Embryonic facial prominence (tissue), 1 donor: Measurements from ENCODE around the gene EXOC3.

ENCODE experiments used
- DNase-seq: peaks from one replicate; pipeline ENCODE4 v3.0.0-alpha.2; 2016; ENCODE audit errors: extremely low spot score

Gene EXOC3

DNA sequence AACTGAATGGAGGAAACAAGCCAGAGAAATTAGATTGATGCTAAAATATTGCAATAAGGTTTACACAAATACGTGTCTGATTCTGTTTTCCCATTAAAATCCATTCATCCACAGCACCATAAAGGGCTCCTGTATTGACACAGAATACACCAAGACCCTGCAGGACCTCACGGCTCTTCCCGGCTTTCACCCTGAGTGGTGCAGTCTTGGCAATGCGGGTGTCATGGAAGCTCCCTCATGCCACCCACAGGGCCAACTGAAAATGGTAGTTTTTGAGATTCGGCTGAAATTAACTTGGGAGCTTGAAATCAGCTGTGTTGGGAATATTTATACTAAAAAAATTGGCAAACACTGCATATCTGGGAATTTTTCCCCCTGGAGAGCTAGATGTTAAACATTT, 17.3 kb upstream of the EXOC3 start:
- DNase-seq = no peak

- DNase-seq = no peak
Observed at GRCh38 chr5:426392-426976, 16.5 kb upstream of the EXOC3 start.

- DNase-seq = no peak
Observed at GRCh38 chr5:427415-428087, 15.4 kb upstream of the EXOC3 start.

DNA sequence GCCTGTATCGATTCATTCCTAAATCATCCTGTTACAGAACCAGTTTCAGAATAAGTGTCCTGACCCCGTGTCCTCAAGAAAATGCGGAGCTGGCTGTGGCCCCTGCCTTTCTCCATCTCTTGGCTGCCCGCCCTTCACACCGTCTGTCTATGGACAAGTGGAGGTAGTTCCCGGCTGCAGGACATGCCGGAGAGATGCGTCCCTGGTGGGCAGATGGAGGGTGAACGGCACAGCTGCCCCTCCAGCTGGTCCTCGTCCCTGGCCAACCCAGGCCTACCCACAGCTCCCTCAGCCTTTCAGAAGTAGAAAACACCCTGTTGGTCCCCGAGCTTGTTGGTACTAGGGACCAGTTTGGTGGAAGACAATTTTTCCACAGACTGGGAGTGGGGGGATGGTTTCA, 14.8 kb upstream of the EXOC3 start:
- no peak for DNase-seq

- no peak for DNase-seq
Observed at GRCh38 chr5:428754-429452, 14.1 kb upstream of the EXOC3 start.

DNA sequence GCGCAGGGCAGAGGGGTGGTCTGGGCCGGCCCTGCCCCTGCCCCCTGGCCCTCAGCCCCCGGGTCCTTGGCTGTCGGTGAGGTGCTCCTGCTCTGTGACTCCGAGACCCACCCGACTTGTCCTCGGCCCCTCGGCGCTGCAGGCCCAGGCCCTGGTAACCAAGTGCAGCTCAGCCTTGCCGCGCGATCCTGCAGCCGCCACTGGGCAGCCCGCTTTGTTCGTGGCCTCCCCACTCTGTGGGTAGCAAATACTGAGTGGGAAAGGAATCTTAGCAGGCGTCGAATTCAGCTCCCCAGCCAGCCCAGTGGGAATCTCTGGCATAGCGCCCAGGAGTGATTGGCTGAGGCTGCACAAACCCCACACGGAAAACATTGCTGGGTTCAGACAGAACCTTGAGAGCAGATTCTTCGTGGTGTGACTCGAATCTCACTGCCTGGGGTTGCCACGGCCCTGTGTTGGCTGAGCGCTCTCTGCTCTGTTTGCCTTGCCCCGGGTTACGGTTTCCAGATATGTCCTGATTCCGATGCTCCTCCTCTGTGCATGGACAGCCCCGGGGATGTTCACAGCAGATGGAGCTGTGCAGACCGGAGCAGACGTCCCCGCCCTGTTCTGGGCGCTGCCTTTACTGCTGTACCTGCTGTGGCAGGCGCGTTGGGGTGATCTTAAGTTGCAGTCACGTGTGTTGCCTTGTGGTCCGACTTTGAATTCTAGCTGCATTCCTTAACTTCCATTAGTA, 13.4 kb upstream of the EXOC3 start:
- DNase-seq = no peak

GRCh38 chr5:430214-430925, 12.6 kb upstream of the EXOC3 start:
- no peak for DNase-seq

DNA sequence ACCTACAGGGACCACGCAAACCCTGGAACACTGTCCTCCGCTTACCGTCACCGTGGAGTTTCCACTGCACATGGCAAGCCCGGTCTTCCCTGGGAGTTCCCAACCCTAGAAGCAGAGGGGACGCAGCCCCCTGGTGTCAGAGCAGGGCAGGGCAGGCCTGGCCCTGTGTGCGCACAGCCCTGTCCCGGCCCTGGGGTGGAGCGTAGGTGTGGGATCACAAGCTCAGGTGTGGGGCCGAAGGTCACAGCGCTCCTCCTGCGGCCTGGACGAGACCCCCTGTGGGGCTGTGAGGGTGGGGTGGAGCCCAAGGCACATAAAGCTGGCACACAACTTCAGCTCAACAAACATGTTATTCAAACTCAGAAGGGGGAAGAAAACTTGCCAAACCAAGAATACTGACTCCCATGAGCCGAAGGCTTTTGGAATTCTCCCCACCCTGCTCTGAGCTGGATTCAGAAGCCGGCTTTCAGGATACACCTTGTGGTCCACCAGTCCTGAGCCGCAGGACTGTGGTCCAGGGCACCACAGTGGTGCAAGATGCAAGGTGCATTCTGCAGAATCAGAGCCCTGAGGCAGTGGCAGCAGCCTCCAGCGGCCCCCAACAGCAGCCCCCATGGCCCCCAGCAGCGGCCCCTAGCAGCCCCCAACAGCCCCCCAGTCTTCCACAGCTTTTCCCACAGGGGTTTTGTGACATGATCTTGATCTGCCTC, 11.8 kb upstream of the EXOC3 start:
- DNase-seq = no peak

- no peak for DNase-seq
Observed at GRCh38 chr5:431711-432050, 11.3 kb upstream of the EXOC3 start.

DNA sequence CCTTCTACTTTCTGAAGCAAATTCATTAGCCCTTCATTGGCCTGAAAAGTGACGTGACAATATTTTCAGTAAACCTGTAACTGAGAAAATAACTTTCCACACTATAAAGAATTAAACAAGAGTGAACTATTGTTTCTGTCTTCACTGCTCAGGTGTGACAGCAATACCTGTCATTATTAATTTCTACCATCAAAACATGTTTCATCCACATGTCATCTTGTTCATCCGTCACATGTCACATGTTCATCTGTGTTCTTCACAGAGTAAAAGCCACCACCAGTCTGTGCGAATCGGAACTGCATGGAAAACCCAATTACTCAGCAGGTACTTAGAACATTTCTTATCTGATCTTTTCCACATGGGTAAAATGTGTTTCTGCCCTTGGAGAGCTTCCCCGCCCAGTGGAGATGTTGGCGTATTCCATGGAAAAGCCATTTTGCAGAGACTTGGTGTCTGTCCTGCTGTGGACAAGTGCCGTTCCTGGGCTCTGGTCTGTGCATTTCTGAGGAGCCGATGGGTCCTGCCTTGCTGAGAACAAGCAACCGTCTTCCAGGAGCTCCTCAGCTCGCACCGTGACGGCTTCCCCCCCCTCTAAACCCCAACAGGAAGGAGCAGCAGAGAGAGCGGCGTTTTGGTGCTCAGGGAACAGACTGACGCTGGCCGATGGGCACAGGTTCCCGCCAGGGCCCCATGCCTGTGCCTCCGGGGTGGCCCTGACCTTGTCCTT, 10.6 kb upstream of the EXOC3 start:
- no peak for DNase-seq

GRCh38 chr5:432928-433791, 9.8 kb upstream of the EXOC3 start:
- no peak for DNase-seq

DNA sequence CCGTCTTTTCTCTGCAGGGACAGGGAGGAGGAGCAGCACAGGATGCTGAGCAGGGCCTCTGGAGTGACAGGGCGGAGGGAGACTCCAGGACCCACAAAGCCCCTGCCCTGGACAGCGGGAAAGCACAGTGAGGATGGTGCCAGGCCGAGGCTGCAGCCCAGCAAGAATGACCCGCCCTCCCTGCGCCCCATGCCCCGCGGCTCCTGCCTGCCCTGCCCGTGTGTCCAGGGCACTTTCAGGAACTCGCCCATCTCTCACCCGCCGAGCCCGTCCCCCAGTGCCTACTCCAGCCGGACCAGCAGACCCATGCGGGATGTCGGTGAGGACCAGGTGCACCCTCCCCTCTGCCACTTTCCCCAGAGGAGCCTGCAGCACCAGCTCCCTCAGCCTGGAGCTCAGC, 9.1 kb upstream of the EXOC3 start:
- DNase-seq = no peak

- DNase-seq = no peak
Observed at GRCh38 chr5:434443-435146, 8.4 kb upstream of the EXOC3 start.

DNA sequence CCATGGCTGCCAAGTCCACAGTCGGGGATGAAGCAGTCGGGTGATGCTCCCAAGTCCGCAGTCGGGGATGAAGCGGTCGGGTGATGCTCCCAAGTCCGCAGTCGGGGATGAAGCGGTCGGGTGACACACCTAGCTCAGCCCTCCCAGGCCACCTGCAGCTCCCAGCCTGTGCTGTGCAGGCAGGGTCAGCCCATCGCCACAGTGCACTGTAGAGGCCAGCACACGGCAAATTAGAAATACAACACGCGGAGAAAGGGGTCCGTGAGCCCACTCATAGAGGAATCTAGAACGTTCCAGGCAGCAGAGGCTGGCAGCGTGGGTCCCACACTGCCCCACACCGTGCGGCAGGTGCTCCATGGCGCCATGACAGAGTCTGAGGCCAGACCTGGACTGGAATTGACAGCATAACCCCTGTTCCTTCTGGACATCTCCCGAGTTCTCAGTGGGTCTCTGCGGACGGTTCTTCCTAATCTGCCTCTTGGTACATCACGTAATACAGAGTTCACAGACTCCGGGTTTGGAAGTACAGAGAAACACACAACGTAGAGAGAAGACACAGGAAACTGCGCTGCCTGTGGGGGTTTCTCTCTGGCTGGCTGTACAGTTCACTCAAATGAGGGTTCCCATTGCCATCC, 7.7 kb upstream of the EXOC3 start:
- DNase-seq = no peak

GRCh38 chr5:435961-436640, 6.9 kb upstream of the EXOC3 start:
- no peak for DNase-seq

DNA sequence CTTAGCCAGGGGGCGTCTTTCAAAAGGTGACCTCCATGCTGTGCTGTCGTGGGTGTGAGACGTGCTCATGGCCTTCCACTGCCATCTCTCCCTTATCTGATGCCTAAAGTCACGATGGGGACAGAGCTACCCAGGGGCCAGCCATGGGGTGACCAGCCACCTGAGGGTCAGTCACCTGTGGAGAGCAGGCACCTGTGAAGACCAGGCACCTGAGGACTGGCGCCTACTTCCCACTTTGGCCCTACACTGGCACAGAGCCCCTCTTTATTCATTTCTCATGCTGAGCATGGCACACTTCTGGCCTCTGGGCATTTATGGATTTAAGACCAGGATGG, 6.4 kb upstream of the EXOC3 start:
- DNase-seq = no peak

DNA sequence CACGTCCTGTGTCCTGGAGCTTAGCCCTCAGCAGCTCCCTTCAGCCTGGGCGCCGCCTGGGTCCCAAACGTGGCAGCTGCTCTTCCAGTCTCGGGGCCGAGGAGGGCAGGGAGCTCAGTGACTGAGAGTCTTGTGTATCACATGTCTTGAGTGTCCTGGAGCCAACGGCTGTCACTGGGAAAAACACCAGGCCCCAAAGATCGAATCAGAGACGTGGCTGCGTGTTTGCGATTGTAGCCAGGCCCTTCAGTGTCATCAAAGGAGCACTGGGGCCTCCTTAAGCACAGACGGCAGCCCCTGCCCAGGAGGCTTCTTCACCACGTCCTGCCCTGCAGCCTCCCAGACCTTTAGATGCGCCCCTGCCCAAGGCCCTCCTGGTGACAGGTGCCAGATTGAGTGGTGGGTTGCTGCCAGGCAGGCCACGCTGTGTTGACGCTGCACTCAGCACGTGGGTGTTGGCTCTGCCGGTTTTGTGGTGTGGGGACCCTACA, 5.7 kb upstream of the EXOC3 start:
- DNase-seq = no peak

GRCh38 chr5:438481-438981, 4.4 kb upstream of the EXOC3 start:
- DNase-seq = no peak
